ES-I3 (cell line): ENCODE data around the gene FIGN.

Source experiments
- H3K36me3 ChIP-seq: 2 replicates; pipeline ENCODE4 v1.6.1; 2013; ENCODE audit warnings: mild to moderate bottlenecking, low read length, control low read depth, moderate library complexity; ENCODE audit not compliant: insufficient read depth
- H3K4me1 ChIP-seq: 2 replicates; pipeline ENCODE4 v1.6.1; 2013; ENCODE audit warnings: mild to moderate bottlenecking, control low read depth, low read length; ENCODE audit not compliant: insufficient read depth
- H3K9ac ChIP-seq: 2 replicates; pipeline ENCODE4 v1.6.1; 2013; ENCODE audit warnings: low read depth, mild to moderate bottlenecking, low read length, moderate library complexity
- H3K9me3 ChIP-seq: 2 replicates; pipeline ENCODE4 v1.6.1; 2013; ENCODE audit warnings: mild to moderate bottlenecking, low read length, moderate library complexity; ENCODE audit not compliant: control insufficient read depth, insufficient read depth

Gene FIGN

GRCh38 chr2:163681745-163682144 lies 54.1 kb downstream of the FIGN start:
- H3K4me1 ChIP-seq = no peaks in the 10 kb centered on the region
- no peak overlapping the region for H3K9ac ChIP-seq
- H3K36me3 ChIP-seq = no peaks in the 10 kb centered on the region
- no peaks in the 10 kb centered on the region for H3K9me3 ChIP-seq

- no peaks in the 10 kb centered on the region for H3K9me3 ChIP-seq
- no peaks in the 10 kb centered on the region for H3K4me1 ChIP-seq
- no peaks in the 10 kb centered on the region for H3K36me3 ChIP-seq
- no peak overlapping the region for H3K9ac ChIP-seq
Measured at GRCh38 chr2:163675388-163675787, 60.4 kb downstream of the FIGN start.

GRCh38 chr2:163673522-163673921 lies 62.3 kb downstream of the FIGN start:
- no peak overlapping the region for H3K9ac ChIP-seq
- H3K36me3 ChIP-seq = no peaks in the 10 kb centered on the region
- H3K4me1 ChIP-seq = no peaks in the 10 kb centered on the region
- H3K9me3 ChIP-seq = no peaks in the 10 kb centered on the region

GRCh38 chr2:163670929-163671328 lies 64.9 kb downstream of the FIGN start:
- H3K9me3 ChIP-seq = no peaks in the 10 kb centered on the region
- no peak overlapping the region for H3K9ac ChIP-seq
- H3K36me3 ChIP-seq = no peaks in the 10 kb centered on the region
- H3K4me1 ChIP-seq = no peaks in the 10 kb centered on the region

- Histone ChIP-seq H3K4me1 (no peaks in the 10 kb centered on the region), H3K9ac (no peak overlapping the region), H3K36me3 (no peaks in the 10 kb centered on the region), H3K9me3 (no peaks in the 10 kb centered on the region)
Measured at GRCh38 chr2:163669506-163669905, 66.3 kb downstream of the FIGN start.

- Histone ChIP-seq H3K9me3 (no peaks in the 10 kb centered on the region), H3K36me3 (no peaks in the 10 kb centered on the region), H3K4me1 (no peaks in the 10 kb centered on the region), H3K9ac (no peak overlapping the region)
Measured at GRCh38 chr2:163667064-163667887, 68.5 kb downstream of the FIGN start.

- Histone ChIP-seq H3K4me1 (no peaks in the 10 kb centered on the region), H3K9ac (no peak overlapping the region), H3K9me3 (no peaks in the 10 kb centered on the region), H3K36me3 (no peaks in the 10 kb centered on the region)
Measured at GRCh38 chr2:163665817-163666216, 70.0 kb downstream of the FIGN start.

GRCh38 chr2:163665051-163665450 lies 70.8 kb downstream of the FIGN start:
- no peak overlapping the region for H3K9ac ChIP-seq
- no peaks in the 10 kb centered on the region for H3K4me1 ChIP-seq
- H3K9me3 ChIP-seq = no peaks in the 10 kb centered on the region
- no peaks in the 10 kb centered on the region for H3K36me3 ChIP-seq

GRCh38 chr2:163664610-163665009 lies 71.2 kb downstream of the FIGN start:
- Histone ChIP-seq H3K4me1 (no peaks in the 10 kb centered on the region), H3K9ac (no peak overlapping the region), H3K36me3 (no peaks in the 10 kb centered on the region), H3K9me3 (no peaks in the 10 kb centered on the region)

- Histone ChIP-seq H3K36me3 (no peaks in the 10 kb centered on the region), H3K4me1 (0 out of 2 replicates have a peak, but pooled peaks cover 6% of the 10 kb centered on the region), H3K9ac (no peak overlapping the region)
Measured at GRCh38 chr2:163662141-163662780, 73.5 kb downstream of the FIGN start.

GRCh38 chr2:163659224-163659623 lies 76.6 kb downstream of the FIGN start:
- H3K4me1 ChIP-seq = peaks cover 13% of the 10 kb centered on the region; the same call in 1 of the 2 replicates
- no peak overlapping the region for H3K9ac ChIP-seq
- H3K9me3 ChIP-seq = no peaks in the 10 kb centered on the region
- H3K36me3 ChIP-seq = no peaks in the 10 kb centered on the region

More at GRCh38 chr2:163662141-163662780, 73.5 kb downstream of the FIGN start:
- H3K9me3 ChIP-seq = no peaks in the 10 kb centered on the region

GRCh38 chr2:163658556-163658955 lies 77.3 kb downstream of the FIGN start:
- Histone ChIP-seq H3K9me3 (no peaks in the 10 kb centered on the region), H3K36me3 (no peaks in the 10 kb centered on the region), H3K4me1 (peaks cover 13% of the 10 kb centered on the region; the same call in 1 of the 2 replicates), H3K9ac (no peak overlapping the region)

- Histone ChIP-seq H3K36me3 (no peaks in the 10 kb centered on the region), H3K9me3 (no peaks in the 10 kb centered on the region), H3K9ac (no peak overlapping the region), H3K4me1 (peaks cover 20% of the 10 kb centered on the region; the same call in 1 of the 2 replicates)
Measured at GRCh38 chr2:163657281-163657656, 78.5 kb downstream of the FIGN start.

- Histone ChIP-seq H3K4me1 (peaks cover 20% of the 10 kb centered on the region; the same call in 1 of the 2 replicates), H3K36me3 (no peaks in the 10 kb centered on the region), H3K9ac (no peak overlapping the region), H3K9me3 (no peaks in the 10 kb centered on the region)
Measured at GRCh38 chr2:163656622-163657280, 79.1 kb downstream of the FIGN start.
